HG03095 (cell line): ENCODE data around the gene XPNPEP1.
"Not testable (repeated sequence)": the region's sequence is repeated elsewhere in the genome, so short reads cannot be mapped to it uniquely, and the experiment has no call there.

Source experiments
- ATAC-seq: cut with Tn5 transposase; IDR thresholded peaks from one replicate; pipeline ENCODE4 v1.9.1; 2021; ENCODE audit warnings: moderate library complexity; ENCODE audit not compliant: unreplicated experiment

Gene XPNPEP1

GRCh38 chr10:109926061-109926745, 2.9 kb upstream of the XPNPEP1 start:
- no peak for ATAC-seq

DNA sequence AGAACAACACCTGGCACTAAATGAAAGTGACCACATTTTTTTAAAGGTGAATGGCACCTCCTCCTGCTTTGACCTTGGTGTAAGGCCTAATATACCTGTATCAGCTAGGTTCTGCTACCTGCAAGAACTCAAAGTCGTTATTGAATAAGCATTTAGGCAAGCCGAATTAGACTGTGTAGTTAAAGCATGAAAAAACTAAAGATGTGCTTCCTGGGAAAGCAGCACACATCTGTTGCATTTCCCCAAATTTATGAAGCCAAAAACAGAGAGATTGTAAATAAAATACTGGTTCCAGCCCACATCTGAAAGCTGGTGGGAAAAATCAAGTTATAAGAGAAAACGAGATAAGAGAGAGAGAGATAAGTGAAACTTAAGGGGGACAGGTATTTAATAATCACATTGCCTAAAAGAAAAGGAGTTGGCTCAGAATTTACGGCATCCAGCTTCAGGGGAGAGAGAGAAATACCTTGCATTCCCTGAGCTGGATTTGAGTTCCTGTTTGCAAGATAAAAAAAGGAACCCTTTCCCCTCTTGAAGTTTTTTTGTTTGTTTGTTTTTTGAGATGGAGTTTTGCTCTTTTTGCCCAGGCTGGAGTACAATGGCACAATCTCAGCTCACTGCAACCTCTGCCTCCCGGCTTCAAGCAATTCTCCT, 1.8 kb upstream of the XPNPEP1 start:
- no peak for ATAC-seq

- no peak for ATAC-seq
These were observed 776 bp upstream of the XPNPEP1 start for GRCh38 chr10:109924087-109924486.

- no peak for ATAC-seq
These were observed 844 bp downstream of the XPNPEP1 start for GRCh38 chr10:109922358-109922975.

DNA sequence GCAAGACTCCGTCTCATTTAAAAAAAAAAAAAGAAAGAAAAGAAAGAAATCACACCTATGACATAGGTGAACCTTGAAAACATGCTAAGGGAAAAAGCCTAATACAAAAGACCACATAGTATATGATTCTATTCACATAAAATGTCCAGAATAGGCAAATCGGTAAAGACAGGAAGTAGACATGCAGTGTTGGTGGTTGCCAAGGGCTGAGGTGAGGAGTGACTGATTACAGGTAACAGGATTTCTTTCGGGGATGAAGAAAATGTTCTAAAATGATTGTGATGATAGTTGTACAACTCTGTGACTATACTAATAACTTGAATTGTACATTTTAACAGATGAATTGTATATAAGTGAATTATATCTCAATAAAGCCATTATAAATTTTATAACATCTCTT, 3.3 kb downstream of the XPNPEP1 start:
- ATAC-seq: no peak

DNA sequence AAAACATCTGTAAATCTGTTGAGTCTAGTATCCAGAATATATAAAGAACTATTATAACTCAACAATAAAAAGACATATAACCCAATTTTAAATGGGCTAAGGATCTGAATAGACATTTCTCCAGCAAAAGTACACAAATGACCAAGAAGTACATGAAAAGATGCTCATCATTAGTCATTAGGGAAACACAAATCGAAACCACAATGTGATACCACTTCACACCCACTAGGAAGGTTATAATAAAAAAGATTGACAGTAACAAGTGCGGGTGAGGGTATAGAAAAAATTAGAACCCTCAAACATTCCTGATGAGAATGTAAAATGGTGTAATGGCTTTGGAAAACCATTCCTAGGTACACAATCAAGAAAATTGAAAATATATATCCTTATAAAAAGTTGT, 4.1 kb downstream of the XPNPEP1 start:
- ATAC-seq: no peak

DNA sequence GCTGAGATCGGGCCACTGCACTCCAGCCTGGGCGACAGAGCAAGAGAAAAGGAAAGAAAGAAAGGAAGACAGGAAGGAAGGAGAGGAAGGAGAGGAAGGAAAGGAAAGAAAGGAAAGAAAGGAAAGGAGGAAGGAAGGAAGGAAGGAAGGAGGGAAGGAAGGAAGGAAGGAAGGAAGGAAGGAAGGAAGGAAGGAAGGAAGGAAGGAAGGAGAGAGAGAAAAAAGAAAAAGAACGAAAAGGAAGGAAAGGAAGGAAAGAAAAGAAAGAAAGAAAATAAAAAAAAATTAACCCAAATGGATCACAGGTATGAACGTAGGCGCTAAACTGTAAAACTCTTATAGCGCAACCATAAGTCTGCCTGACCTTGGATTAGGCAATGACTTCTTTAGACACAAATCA, 4.6 kb downstream of the XPNPEP1 start:
- ATAC-seq: not testable (repeated sequence)

- no peak for ATAC-seq
These were observed 7.7 kb downstream of the XPNPEP1 start for GRCh38 chr10:109915566-109915965.

DNA sequence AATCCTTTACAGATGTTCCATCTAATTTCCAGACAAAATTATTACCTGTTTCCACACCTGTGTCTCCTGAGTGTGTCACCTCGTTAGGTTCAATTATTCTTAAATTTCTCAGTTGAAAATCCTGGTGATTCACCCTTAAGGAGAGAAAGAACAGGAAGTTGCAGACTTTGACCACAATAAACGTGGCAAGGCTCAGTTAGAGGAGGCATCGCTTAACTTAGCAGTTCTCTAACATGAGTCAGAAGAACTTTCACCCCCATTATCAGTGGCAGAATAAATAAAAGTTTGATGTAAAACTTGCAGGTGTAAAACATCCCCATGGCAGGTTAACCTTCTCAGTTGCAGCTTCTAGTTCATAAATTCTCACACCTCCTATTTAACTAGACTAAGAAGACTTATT, 8.3 kb downstream of the XPNPEP1 start:
- no peak for ATAC-seq

DNA sequence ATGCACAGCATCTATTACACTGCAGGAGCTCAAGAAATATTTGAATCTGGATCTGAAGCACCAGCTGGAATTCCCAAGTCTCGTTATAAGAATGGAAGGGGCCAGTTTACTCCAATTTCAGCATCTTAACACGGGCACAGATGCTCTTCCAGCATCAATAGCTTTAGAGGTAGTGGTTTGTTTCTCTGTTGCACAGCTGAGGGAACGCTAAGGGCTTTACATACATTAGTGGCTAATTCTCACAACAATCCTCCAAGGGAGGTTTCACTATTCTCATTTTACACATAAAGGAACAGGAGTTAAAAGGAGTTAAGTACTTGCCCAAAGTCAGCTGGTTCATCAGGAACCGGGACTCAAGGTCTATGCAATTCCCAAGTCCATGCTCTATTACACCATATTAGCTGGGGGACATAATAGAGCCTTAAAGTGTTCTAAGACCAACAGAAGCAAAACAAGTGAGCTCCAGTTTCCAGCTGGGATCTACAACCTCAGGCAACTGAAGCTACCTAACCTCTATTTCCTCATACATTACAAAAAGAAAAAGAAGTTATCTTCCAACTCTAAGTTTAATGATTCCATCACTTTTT, 9.9 kb downstream of the XPNPEP1 start:
- ATAC-seq: no peak

GRCh38 chr10:109912335-109913281, 10.7 kb downstream of the XPNPEP1 start:
- peak; percentile 78 for ATAC-seq

- no peak for ATAC-seq
These were observed 11.4 kb downstream of the XPNPEP1 start for GRCh38 chr10:109911903-109912302.

- ATAC-seq: no peak
These were observed 17.0 kb downstream of the XPNPEP1 start for GRCh38 chr10:109906316-109906715.

- no peak for ATAC-seq
These were observed 18.9 kb downstream of the XPNPEP1 start for GRCh38 chr10:109904397-109904796.

- peak; percentile 61 for ATAC-seq
These were observed 20.0 kb downstream of the XPNPEP1 start for GRCh38 chr10:109902992-109903947.

GRCh38 chr10:109899356-109900331, 23.7 kb downstream of the XPNPEP1 start:
- ATAC-seq: no peak

GRCh38 chr10:109898666-109899355, 24.5 kb downstream of the XPNPEP1 start:
- ATAC-seq: no peak

DNA sequence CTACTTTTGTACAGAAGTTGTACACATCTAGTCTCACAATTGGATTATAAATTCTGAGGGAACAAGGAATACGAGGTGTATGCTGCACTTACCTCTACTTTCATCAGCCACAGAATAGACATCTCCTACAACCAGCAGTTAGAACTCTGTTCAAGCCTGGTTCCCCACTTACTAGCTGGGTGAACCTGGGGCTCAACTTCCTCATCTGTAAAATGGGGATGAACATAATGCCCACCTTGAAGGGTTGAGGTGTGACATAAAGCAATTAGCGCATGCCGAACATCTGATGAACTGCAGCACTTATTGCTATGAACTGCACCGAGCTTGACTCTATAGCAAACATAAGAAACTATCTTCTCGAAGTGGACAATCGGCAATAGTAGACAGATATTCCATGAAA, 25.3 kb downstream of the XPNPEP1 start:
- no peak for ATAC-seq
